HG03432 (cell line): ENCODE measurements around the gene OR52J3.

Experiments used
- ATAC-seq: cut with Tn5 transposase; IDR thresholded peaks from one replicate; pipeline ENCODE4 v1.9.1; 2021; ENCODE audit warnings: mild to moderate bottlenecking, moderate library complexity; ENCODE audit not compliant: unreplicated experiment

OR52J3 gene

DNA sequence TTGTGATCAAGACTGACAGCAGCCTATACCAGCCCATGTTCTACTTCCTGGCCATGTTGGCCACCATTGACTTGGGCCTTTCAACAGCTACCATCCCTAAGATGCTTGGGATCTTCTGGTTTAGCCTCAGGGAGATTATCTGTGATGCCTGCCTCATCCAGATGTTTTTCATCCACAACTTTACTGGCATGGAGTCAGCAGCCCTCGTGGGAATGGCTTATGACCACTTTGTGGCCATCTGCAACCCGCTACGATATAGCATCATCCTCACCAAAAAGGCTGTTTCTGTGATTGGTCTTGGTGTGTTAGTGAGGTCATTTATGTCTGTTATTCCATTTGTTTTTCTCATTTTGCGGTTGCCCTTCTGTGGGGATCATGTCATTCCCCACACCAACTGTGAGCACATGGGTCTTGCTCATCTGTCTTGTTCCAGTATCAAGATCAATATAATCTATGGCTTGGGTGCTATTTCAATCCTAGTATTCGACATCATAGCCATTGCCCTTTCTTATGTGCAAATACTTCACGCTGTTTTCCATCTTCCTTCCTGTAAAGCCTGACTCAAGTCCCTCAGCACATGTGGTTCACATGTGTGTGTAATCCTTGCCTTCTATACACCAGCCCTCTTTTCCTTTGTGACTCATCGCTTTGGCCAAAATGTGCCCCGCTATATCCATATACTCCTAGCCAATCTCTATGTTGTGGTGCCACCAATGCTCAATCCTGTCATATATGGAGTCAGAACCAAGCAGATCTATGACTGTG is 46.7 kb downstream of the OR52J3 start:
- no peak for ATAC-seq

DNA sequence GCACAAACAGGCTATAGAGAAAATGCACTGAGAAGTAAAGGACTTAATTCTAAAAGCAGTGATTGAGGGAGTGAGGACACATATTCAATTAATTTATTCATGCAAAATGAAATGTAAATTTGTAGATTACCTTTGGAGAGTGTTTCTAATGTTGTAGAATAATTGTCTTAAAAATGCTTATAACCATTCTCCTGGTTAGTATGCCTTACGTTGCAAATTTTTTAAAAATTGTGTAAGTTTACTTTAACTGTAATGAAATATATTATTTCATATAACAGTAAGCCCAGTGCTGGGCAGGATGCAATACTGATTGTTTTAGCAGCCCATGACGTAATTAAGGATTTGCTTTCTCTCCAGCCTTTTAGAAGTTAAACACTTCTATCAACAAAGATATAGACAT is 49.7 kb downstream of the OR52J3 start:
- no peak for ATAC-seq
